A549 (cell line): ENCODE results near the gene FGF19.

ENCODE experiments used
- BCL3 ChIP-seq: fragments of >200 bp; sonication (Bioruptor Twin); formaldehyde crosslinking; IDR thresholded peaks from 3 replicates; pipeline ENCODE4 v1.6.1; 2016
- CTCF ChIP-seq: fragments of >200 bp; sonication (Bioruptor Twin); formaldehyde crosslinking; IDR thresholded peaks from 3 replicates; pipeline ENCODE4 v1.5.1; 2016
- EP300 ChIP-seq, 2 experiments: fragments of >200 bp; sonication (Bioruptor Twin); formaldehyde crosslinking; IDR thresholded peaks; 2 replicates in 1 of 2; 3 replicates in 1 of 2; pipeline ENCODE4 v1.6.1; 2016 to 2017
- MAFK ChIP-seq: fragments of 450-650 bp; IDR thresholded peaks from 2 replicates; pipeline ENCODE4 v1.6.1; 2014; ENCODE audit not compliant: partially characterized antibody
- MAZ ChIP-seq: fragments of 150-350 bp; IDR thresholded peaks from 2 replicates; pipeline ENCODE4 v1.6.1; 2014; ENCODE audit warnings: antibody characterized with exemption, low read depth, low read length, borderline replicate concordance
- MYC ChIP-seq: IDR thresholded peaks from 2 replicates; pipeline ENCODE4 v1.6.1; 2012; ENCODE audit warnings: mild to moderate bottlenecking, inconsistent platforms, low read length, improper control_type of control experiment, borderline replicate concordance
- PHF8 ChIP-seq: fragments of 200-600 bp; sonication (generic); IDR thresholded peaks from 2 replicates; pipeline ENCODE4 v1.6.1; 2016; ENCODE audit warnings: low read depth, mild to moderate bottlenecking, antibody characterized with exemption, moderate library complexity, borderline replicate concordance
- POLR2A ChIP-seq: IDR thresholded peaks from 2 replicates; pipeline ENCODE4 v1.6.1; 2012; ENCODE audit warnings: mild to moderate bottlenecking, low read length
- REST ChIP-seq: fragments of 200-600 bp; sonication (generic); IDR thresholded peaks from 2 replicates; pipeline ENCODE4 v1.6.1; 2016; ENCODE audit warnings: antibody characterized with exemption, mild to moderate bottlenecking, moderate library complexity
- SMC3 ChIP-seq: fragments of >200 bp; sonication (Bioruptor Twin); formaldehyde crosslinking; IDR thresholded peaks from 3 replicates; pipeline ENCODE4 v1.6.1; 2018; ENCODE audit warnings: inconsistent platforms

- no peak for TF ChIP-seq SMC3
- TF ChIP-seq CTCF: no peak
- no peak for TF ChIP-seq MYC
- TF ChIP-seq MAZ: no peak
- no peak for TF ChIP-seq POLR2A
- no peak for TF ChIP-seq BCL3
- TF ChIP-seq EP300 (IDR thresholded peaks at IDR 0.05): no peak
- no peak for TF ChIP-seq PHF8
- TF ChIP-seq REST: no peak
- no peak for TF ChIP-seq MAFK
Measured at GRCh38 chr11:69697469-69697843, 6.4 kb downstream of the FGF19 start.
